Activated T-helper 9 cell treated with anti-CD3 and anti-CD28 coated beads, Interleukin-2, amount 50 U/mL, for 16 hours (primary cell): ENCODE data around the gene TMEM120A.

Experiments
- DNase-seq: peaks from one replicate; pipeline ENCODE4 v3.0.0-alpha.2; 2020; ENCODE audit warnings: low read depth

TMEM120A gene

GRCh38 chr7:75980430-75981202, 13.8 kb downstream of the TMEM120A start:
- DNase-seq = no peak

GRCh38 chr7:75979759-75980429, 14.5 kb downstream of the TMEM120A start:
- no peak for DNase-seq

GRCh38 chr7:75977743-75978142, 16.7 kb downstream of the TMEM120A start:
- DNase-seq = no peak

GRCh38 chr7:75971961-75972763, 22.2 kb downstream of the TMEM120A start:
- DNase-seq = no peak

- DNase-seq = no peak
These were observed 23.0 kb downstream of the TMEM120A start for GRCh38 chr7:75971309-75971960.

- no peak for DNase-seq
These were observed 24.5 kb downstream of the TMEM120A start for GRCh38 chr7:75969704-75970498.

- no peak for DNase-seq
These were observed 25.2 kb downstream of the TMEM120A start for GRCh38 chr7:75969182-75969581.

GRCh38 chr7:75968561-75969001, 25.8 kb downstream of the TMEM120A start:
- no peak for DNase-seq

- no peak for DNase-seq
These were observed 26.4 kb downstream of the TMEM120A start for GRCh38 chr7:75968012-75968411.

- no peak for DNase-seq
These were observed 26.9 kb downstream of the TMEM120A start for GRCh38 chr7:75967487-75967997.

GRCh38 chr7:75967055-75967454, 27.3 kb downstream of the TMEM120A start:
- DNase-seq = no peak

- DNase-seq = no peak
These were observed 28.0 kb downstream of the TMEM120A start for GRCh38 chr7:75966190-75966961.

GRCh38 chr7:75965617-75966016, 28.8 kb downstream of the TMEM120A start:
- no peak for DNase-seq

GRCh38 chr7:75963381-75963995, 30.9 kb downstream of the TMEM120A start:
- no peak for DNase-seq

GRCh38 chr7:75962607-75963380, 31.6 kb downstream of the TMEM120A start:
- no peak for DNase-seq

GRCh38 chr7:75961218-75961617, 33.2 kb downstream of the TMEM120A start:
- DNase-seq = no peak

- DNase-seq = no peak
These were observed 34.0 kb downstream of the TMEM120A start for GRCh38 chr7:75960372-75960771.

GRCh38 chr7:75958802-75959543, 35.4 kb downstream of the TMEM120A start:
- no peak for DNase-seq
